BJ (cell line): Measurements from ENCODE around the gene ISCA2. TPM values are rescaled to one million over a fixed set of nuclear protein-coding genes. Genes with fewer than 3 reads are reported as not detected.

ENCODE experiments used
- CTCF ChIA-PET: fragments of 350-600 bp; formaldehyde crosslinking; extraction: SDS; loops from one replicate; lab custom pipeline; 2021; ENCODE audit warnings: antibody characterized with exemption, inconsistent platforms; lab: Yijun Ruan, JAX
- POLR2A ChIA-PET: fragments of 300-600 bp; sonication (Branson Sonifier 250); formaldehyde crosslinking; extraction: SDS; loops from one replicate; lab custom pipeline; 2021; ENCODE audit warnings: antibody characterized with exemption; lab: Charles Lee
- DNase-seq: peaks from one replicate; pipeline ENCODE4 v3.0.0-alpha.2; 2011; ENCODE audit warnings: low read depth
- H3K27me3 ChIP-seq: 2 replicates; pipeline ENCODE4 v1.6.0; 2011; ENCODE audit warnings: low read length; ENCODE audit not compliant: control insufficient read depth, insufficient read depth
- H3K36me3 ChIP-seq: 2 replicates; pipeline ENCODE4 v1.5.1; 2011; ENCODE audit warnings: low read length; ENCODE audit not compliant: control insufficient read depth, insufficient read depth
- H3K4me3 ChIP-seq: 2 replicates; pipeline ENCODE4 v1.5.1; 2011; ENCODE audit warnings: low read depth, mild to moderate bottlenecking, control low read depth, low read length
- CTCF ChIP-seq: IDR thresholded peaks from 2 replicates; pipeline ENCODE4 v1.5.1; 2011; ENCODE audit warnings: low read depth, mild to moderate bottlenecking, control low read depth, inconsistent platforms, low read length, moderate library complexity; ENCODE audit not compliant: insufficient read depth
- polyA plus RNA-seq: library from polyadenylated mRNA; depleted of rRNA; stranded (reverse); fragments of >200 nt; gene quantifications from 2 replicates; pipeline ENCODE4 v1.2.3, GENCODE V29; 2011

The ISCA2 gene
- polyA plus RNA-seq, 1 experiment: 13.0 TPM

DNA sequence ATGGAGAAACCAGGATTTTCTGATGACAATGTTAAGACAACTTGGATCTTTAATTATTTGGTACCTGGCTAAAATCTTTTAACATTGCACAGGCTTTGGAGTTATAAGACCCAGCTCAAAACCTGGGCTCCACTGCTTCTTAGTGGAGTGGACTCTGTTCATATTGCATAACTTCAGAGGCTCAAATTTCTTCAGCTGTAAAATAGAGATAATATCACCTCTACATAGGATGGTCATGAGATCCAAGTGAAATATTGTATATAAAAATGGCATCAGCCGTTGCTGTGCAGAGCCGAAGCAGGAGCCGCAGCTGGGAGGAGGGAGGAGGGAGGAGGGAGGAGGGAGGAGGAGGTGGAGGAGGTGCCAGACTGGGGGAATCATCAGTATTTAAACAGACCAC, 11.0 kb upstream of the ISCA2 start:
- H3K27me3 ChIP-seq: no peaks in the 10 kb centered on the region
- POLR2A ChIA-PET: no interaction called here
- H3K36me3 ChIP-seq: peaks cover 2% of the 10 kb centered on the region; the same call in 1 of the 2 replicates
- CTCF ChIA-PET: interaction anchor here (1.0 to 2.4 kb wide), 3 partner anchors 22 to 120 kb away, joined by 3 to 8 read pairs (median 4); no protein-coding TSS in a partner anchor
- no peak for DNase-seq
- TF ChIP-seq CTCF: no peak
- no peak overlapping the region for H3K4me3 ChIP-seq

- Histone ChIP-seq H3K4me3 (no peak overlapping the region), H3K27me3 (no peaks in the 10 kb centered on the region), H3K36me3 (peaks cover 2% of the 10 kb centered on the region; the same call in 1 of the 2 replicates)
- POLR2A ChIA-PET: no interaction called here
- TF ChIP-seq CTCF: no peak
- DNase-seq: no peak
- CTCF ChIA-PET: interaction anchor here (1.0 to 2.4 kb wide), 2 partner anchors 24 to 120 kb away, joined by 4 to 8 read pairs; no protein-coding TSS in a partner anchor
Observed at GRCh38 chr14:74483321-74483720, 10.2 kb upstream of the ISCA2 start.

GRCh38 chr14:74486164-74486563, 7.4 kb upstream of the ISCA2 start:
- Histone ChIP-seq H3K36me3 (peaks cover 2% of the 10 kb centered on the region; the same call in 1 of the 2 replicates), H3K4me3 (no peak overlapping the region), H3K27me3 (no peaks in the 10 kb centered on the region)
- DNase-seq: no peak
- POLR2A ChIA-PET: no interaction called here
- TF ChIP-seq CTCF: no peak
- CTCF ChIA-PET: interaction anchor here (0.9 to 1.6 kb wide), 2 partner anchors 26 to 71 kb away, joined by 3 to 4 read pairs; no protein-coding TSS in a partner anchor

GRCh38 chr14:74488786-74489397, 4.7 kb upstream of the ISCA2 start:
- H3K27me3 ChIP-seq: no peaks in the 10 kb centered on the region
- ChIA-PET CTCF (interaction anchor here (1.3 to 3.1 kb wide), 3 partner anchors 10 to 14 kb away, joined by 4 to 13 read pairs (median 6); no protein-coding TSS in a partner anchor), POLR2A (no interaction called here)
- peaks cover 2% of the 10 kb centered on the region; the same call in 1 of the 2 replicates for H3K36me3 ChIP-seq
- no peak overlapping the region for H3K4me3 ChIP-seq
- DNase-seq: no peak
- no peak for TF ChIP-seq CTCF

GRCh38 chr14:74490486-74490885, 3.1 kb upstream of the ISCA2 start:
- ChIA-PET POLR2A (no interaction called here), CTCF (interaction anchor here (0.7 to 3.1 kb wide), 8 partner anchors 9 to 188 kb away, joined by 3 to 13 read pairs (median 4); partner anchors contain the start of gene ABCD4)

More at GRCh38 chr14:74490486-74490885, 3.1 kb upstream of the ISCA2 start:
- Histone ChIP-seq H3K27me3 (no peaks in the 10 kb centered on the region), H3K4me3 (no peak overlapping the region), H3K36me3 (no peaks in the 10 kb centered on the region)
- TF ChIP-seq CTCF: no peak
- no peak for DNase-seq
